ENCODE results near the gene SARS1. TPM values are rescaled to one million over a fixed set of nuclear protein-coding genes. Genes with fewer than 3 reads are reported as not detected.

SARS1 gene
- total RNA-seq, 1 donor from 2014 or later = 87.7 TPM

DNA sequence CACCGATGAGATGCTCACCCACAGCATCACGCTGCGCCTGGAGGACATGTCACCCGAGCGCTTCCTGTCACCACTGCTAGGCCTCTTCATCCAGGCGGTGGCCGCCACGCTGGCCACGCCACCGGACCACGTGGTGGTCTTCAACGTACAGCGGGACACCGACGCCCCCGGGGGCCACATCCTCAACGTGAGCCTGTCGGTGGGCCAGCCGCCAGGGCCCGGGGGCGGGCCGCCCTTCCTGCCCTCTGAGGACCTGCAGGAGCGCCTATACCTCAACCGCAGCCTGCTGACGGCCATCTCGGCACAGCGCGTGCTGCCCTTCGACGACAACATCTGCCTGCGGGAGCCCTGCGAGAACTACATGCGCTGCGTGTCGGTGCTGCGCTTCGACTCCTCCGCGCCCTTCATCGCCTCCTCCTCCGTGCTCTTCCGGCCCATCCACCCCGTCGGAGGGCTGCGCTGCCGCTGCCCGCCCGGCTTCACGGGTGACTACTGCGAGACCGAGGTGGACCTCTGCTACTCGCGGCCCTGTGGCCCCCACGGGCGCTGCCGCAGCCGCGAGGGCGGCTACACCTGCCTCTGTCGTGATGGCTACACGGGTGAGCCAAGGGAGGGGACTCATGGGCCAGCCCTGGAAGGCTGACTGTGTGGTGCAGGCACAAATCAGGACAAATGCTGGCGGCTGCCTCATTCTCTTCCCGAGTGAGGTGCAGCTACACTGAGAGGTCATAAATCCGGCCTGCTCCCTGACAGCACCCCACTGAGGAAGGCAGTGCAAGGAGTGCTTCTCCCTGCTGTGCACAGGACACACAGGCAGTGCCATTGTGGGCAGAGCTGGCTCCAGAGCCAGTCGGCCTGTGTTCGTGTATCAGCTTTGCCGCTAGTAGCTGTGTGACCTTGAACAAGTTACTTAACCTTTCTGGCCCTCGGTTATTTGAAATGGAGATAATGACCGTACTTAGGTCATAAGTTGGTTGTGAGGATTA is 45.1 kb downstream of the SARS1 start:
- H3K4me1 ChIP-seq (ENCODE audit: control insufficient read depth in 3 of 3, insufficient read depth in 3 of 3, low read length in 3 of 3) = peaks cover 18 to 31% (median 20%) of the 10 kb centered on the region in 3 donors
- H3K27me3 ChIP-seq (ENCODE audit: control insufficient read depth in 3 of 3, insufficient read depth in 3 of 3, low read length in 3 of 3) = no peaks in the 10 kb centered on the region
- peaks cover 4 to 14% (median 11%) of the 10 kb centered on the region in 3 donors for H3K36me3 ChIP-seq (ENCODE audit: control insufficient read depth in 3 of 3, insufficient read depth in 3 of 3, low read length in 3 of 3)
- H3K4me3 ChIP-seq (ENCODE audit: low read length in 3 of 3) = no peak overlapping the region
- H3K27ac ChIP-seq (ENCODE audit: low read depth, low read length) = no peak overlapping the region
- H3K9ac ChIP-seq (ENCODE audit: low read depth in 1 of 3, low read length in 3 of 3) = no peak overlapping the region
- H3K9me3 ChIP-seq (ENCODE audit: control insufficient read depth in 3 of 3, low read length in 3 of 3) = no peaks in the 10 kb centered on the region

DNA sequence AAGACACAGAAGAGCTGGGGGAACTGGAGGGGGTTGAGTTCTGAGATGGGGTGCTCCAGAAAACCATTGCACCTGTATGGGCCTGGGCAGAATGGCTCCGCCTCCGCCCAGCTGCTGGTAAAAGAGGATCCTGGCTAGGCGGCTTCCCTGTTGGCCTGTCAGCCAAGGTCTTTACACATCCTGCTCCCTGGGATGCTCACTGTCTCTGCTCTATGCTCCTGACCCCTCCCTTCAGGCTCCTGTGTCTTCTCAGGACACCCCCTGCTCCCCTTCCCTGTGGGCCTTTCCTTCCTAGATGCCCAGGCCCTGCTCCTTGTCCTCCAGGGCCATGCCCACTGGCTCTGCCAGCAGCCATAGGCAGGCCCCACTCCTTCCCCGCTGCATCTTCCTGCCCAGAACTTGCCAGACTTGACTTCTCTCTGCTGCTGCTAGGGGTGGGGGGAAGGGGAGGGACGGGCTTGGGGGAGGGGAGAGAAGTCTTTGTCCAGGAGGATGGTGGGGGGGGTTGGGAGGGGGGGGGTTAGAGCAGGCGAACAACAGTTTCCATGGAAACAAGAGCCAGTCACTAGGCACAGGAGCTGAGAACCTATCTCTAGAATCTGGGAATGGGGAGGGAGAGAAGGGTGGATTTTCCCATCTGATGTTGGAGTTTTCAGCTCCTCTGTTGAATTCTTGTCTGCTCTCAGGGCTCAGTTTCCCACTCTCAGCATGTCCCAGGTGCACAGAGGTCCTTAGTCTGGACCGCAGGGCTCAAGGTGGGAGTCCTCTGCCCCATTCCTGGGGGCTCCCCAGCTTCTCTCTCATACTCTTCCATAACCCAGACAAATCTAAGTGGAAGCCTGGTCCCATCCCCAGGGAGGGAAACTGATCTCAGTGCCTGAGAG is 46.2 kb downstream of the SARS1 start:
- Histone ChIP-seq H3K27me3 (ENCODE audit: control insufficient read depth in 3 of 3, insufficient read depth in 3 of 3, low read length in 3 of 3) (no peaks in the 10 kb centered on the region), H3K36me3 (ENCODE audit: control insufficient read depth in 3 of 3, insufficient read depth in 3 of 3, low read length in 3 of 3) (peaks cover 7 to 21% (median 11%) of the 10 kb centered on the region in 3 donors), H3K27ac (ENCODE audit: low read depth, low read length) (no peak overlapping the region), H3K9me3 (ENCODE audit: control insufficient read depth in 3 of 3, low read length in 3 of 3) (no peaks in the 10 kb centered on the region), H3K4me1 (ENCODE audit: control insufficient read depth in 3 of 3, insufficient read depth in 3 of 3, low read length in 3 of 3) (peaks cover 7 to 22% (median 12%) of the 10 kb centered on the region in 3 donors), H3K4me3 (ENCODE audit: low read length in 3 of 3) (no peak overlapping the region), H3K9ac (ENCODE audit: low read depth in 1 of 3, low read length in 3 of 3) (no peak overlapping the region)

DNA sequence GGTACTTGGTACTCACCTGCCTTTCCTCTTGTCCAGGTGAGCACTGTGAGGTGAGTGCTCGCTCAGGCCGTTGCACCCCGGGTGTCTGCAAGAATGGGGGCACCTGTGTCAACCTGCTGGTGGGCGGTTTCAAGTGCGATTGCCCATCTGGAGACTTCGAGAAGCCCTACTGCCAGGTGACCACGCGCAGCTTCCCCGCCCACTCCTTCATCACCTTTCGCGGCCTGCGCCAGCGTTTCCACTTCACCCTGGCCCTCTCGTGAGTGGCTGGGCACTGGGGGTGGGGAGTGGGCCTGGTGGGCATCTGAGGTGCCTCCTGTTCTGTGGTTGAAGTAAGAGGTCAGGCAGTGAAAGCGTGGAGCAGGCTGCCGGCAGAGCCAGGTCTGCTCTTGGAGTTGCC is 47.3 kb downstream of the SARS1 start:
- H3K4me1 ChIP-seq (ENCODE audit: control insufficient read depth in 3 of 3, insufficient read depth in 3 of 3, low read length in 3 of 3) = peaks cover 0 to 11% (median 6%) of the 10 kb centered on the region in 3 donors
- peaks cover 10 to 25% (median 11%) of the 10 kb centered on the region in 3 donors for H3K36me3 ChIP-seq (ENCODE audit: control insufficient read depth in 3 of 3, insufficient read depth in 3 of 3, low read length in 3 of 3)
- H3K27ac ChIP-seq (ENCODE audit: low read depth, low read length) = no peak overlapping the region

DNA sequence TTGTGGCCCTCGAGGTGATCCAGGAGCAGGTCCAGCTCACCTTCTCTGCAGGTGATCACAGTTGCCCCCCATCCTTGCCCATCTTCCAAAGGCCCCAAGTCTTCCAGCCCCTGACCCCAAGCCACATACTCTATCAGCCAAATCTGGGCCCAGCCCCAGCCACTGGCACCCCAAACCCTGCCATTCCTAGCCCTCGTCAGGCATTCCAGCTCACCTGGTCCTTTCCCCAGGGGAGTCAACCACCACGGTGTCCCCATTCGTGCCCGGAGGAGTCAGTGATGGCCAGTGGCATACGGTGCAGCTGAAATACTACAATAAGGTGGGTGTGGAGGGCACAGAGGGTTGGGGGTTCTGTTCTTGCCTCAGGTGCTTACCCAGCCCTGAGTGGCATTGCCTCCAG is 47.9 kb downstream of the SARS1 start:
- no peak overlapping the region for H3K9ac ChIP-seq (ENCODE audit: low read depth in 1 of 3, low read length in 3 of 3)
- H3K27ac ChIP-seq (ENCODE audit: low read depth, low read length) = no peak overlapping the region
- H3K4me3 ChIP-seq (ENCODE audit: low read length in 3 of 3) = no peak overlapping the region
- H3K36me3 ChIP-seq (ENCODE audit: control insufficient read depth in 3 of 3, insufficient read depth in 3 of 3, low read length in 3 of 3) = peaks cover 10 to 25% (median 11%) of the 10 kb centered on the region in 3 donors
- H3K27me3 ChIP-seq (ENCODE audit: control insufficient read depth in 3 of 3, insufficient read depth in 3 of 3, low read length in 3 of 3) = no peaks in the 10 kb centered on the region
- peaks cover 0 to 8% (median 6%) of the 10 kb centered on the region in 3 donors for H3K4me1 ChIP-seq (ENCODE audit: control insufficient read depth in 3 of 3, insufficient read depth in 3 of 3, low read length in 3 of 3)
- H3K9me3 ChIP-seq (ENCODE audit: control insufficient read depth in 3 of 3, low read length in 3 of 3) = no peaks in the 10 kb centered on the region

More for the DNA sequence above, 47.3 kb downstream of the SARS1 start:
- Histone ChIP-seq H3K9ac (ENCODE audit: low read depth in 1 of 3, low read length in 3 of 3) (no peak overlapping the region), H3K27me3 (ENCODE audit: control insufficient read depth in 3 of 3, insufficient read depth in 3 of 3, low read length in 3 of 3) (no peaks in the 10 kb centered on the region), H3K4me3 (ENCODE audit: low read length in 3 of 3) (no peak overlapping the region), H3K9me3 (ENCODE audit: control insufficient read depth in 3 of 3, low read length in 3 of 3) (no peaks in the 10 kb centered on the region)

DNA sequence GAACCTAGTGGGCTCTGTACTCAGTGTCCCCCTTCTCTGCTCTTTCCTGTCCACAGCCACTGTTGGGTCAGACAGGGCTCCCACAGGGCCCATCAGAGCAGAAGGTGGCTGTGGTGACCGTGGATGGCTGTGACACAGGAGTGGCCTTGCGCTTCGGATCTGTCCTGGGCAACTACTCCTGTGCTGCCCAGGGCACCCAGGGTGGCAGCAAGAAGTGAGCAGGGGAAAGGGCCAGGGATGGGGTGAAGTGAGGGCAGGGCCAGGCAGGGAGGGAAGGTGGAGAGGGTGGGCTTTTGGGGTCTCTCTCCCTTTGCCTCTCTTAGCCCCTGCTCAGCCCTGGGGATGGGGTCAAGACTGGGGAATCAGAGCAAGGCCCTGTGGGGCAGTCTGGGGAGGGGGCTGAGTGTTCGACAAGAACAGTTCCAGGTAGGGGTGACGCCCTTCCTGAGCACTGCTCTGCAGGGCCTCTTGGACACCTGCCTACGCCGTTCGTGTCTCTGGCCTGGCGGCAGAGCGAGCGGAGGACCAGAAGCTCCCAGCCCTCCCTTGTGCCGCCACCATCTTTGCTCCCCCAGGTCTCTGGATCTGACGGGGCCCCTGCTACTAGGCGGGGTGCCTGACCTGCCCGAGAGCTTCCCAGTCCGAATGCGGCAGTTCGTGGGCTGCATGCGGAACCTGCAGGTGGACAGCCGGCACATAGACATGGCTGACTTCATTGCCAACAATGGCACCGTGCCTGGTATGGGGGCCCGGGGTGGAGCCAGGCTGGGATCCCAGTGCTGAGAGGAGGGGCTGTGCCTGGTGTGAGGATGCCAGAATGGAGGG is 48.7 kb downstream of the SARS1 start:
- Histone ChIP-seq H3K27ac (ENCODE audit: low read depth, low read length) (no peak overlapping the region), H3K4me3 (ENCODE audit: low read length in 3 of 3) (no peak overlapping the region), H3K9ac (ENCODE audit: low read depth in 1 of 3, low read length in 3 of 3) (no peak overlapping the region), H3K4me1 (ENCODE audit: control insufficient read depth in 3 of 3, insufficient read depth in 3 of 3, low read length in 3 of 3) (peaks cover 0 to 8% (median 6%) of the 10 kb centered on the region in 3 donors), H3K9me3 (ENCODE audit: control insufficient read depth in 3 of 3, low read length in 3 of 3) (no peaks in the 10 kb centered on the region), H3K36me3 (ENCODE audit: control insufficient read depth in 3 of 3, insufficient read depth in 3 of 3, low read length in 3 of 3) (peaks cover 10 to 27% (median 11%) of the 10 kb centered on the region in 3 donors), H3K27me3 (ENCODE audit: control insufficient read depth in 3 of 3, insufficient read depth in 3 of 3, low read length in 3 of 3) (no peaks in the 10 kb centered on the region)

DNA sequence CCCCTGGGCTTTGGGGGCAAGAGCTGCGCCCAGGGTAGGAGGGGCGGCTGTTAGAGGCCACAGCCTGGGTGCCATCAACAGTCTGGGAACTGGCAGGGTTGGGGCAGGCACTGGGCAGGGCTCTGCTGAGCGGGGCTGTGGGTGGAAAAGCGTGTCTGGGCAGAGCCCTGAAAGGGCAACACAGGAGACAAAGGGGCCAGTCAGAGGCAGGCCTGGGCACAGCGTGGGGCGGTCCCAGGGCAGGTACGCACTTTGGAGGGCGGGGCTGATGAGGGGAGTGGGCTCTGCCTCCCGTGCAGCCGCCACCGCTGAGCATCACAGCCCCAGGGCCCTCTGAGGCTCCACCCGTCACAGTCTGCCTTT is 49.5 kb downstream of the SARS1 start:
- Histone ChIP-seq H3K27me3 (ENCODE audit: control insufficient read depth in 3 of 3, insufficient read depth in 3 of 3, low read length in 3 of 3) (no peaks in the 10 kb centered on the region), H3K4me3 (ENCODE audit: low read length in 3 of 3) (no peak overlapping the region), H3K4me1 (ENCODE audit: control insufficient read depth in 3 of 3, insufficient read depth in 3 of 3, low read length in 3 of 3) (peaks cover 0 to 8% (median 6%) of the 10 kb centered on the region in 3 donors), H3K27ac (ENCODE audit: low read depth, low read length) (no peak overlapping the region), H3K9me3 (ENCODE audit: control insufficient read depth in 3 of 3, low read length in 3 of 3) (no peaks in the 10 kb centered on the region), H3K36me3 (ENCODE audit: control insufficient read depth in 3 of 3, insufficient read depth in 3 of 3, low read length in 3 of 3) (peaks cover 10 to 26% (median 11%) of the 10 kb centered on the region in 3 donors), H3K9ac (ENCODE audit: low read depth in 1 of 3, low read length in 3 of 3) (peak overlapping the region in 1 of 3 donors; percentile 33)

DNA sequence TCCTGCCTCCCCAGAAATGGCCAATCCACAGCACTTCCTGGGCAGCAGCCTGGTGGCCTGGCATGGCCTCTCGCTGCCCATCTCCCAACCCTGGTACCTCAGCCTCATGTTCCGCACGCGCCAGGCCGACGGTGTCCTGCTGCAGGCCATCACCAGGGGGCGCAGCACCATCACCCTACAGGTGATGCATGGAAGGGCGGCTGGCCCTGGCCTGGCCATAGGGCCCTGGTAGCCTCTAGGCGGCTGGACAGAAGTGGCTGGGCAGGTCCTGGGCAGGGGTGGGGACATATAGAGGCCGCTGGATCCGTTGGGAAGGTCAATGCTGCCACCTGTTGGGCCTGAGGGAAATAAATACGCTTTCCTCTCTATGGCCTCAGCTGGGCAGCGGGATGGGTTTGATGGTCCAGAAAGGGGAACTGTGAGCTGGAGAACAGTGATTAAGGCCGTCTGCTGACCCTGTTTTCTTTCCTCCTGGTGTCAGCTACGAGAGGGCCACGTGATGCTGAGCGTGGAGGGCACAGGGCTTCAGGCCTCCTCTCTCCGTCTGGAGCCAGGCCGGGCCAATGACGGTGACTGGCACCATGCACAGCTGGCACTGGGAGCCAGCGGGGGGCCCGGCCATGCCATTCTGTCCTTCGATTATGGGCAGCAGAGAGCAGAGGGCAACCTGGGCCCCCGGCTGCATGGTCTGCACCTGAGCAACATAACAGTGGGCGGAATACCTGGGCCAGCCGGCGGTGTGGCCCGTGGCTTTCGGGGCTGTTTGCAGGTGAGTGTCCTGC is 50.1 kb downstream of the SARS1 start:
- no peaks in the 10 kb centered on the region for H3K27me3 ChIP-seq (ENCODE audit: control insufficient read depth in 3 of 3, insufficient read depth in 3 of 3, low read length in 3 of 3)
- no peaks in the 10 kb centered on the region for H3K9me3 ChIP-seq (ENCODE audit: control insufficient read depth in 3 of 3, low read length in 3 of 3)
- peaks cover 10 to 25% (median 11%) of the 10 kb centered on the region in 3 donors for H3K36me3 ChIP-seq (ENCODE audit: control insufficient read depth in 3 of 3, insufficient read depth in 3 of 3, low read length in 3 of 3)
- peak overlapping the region in 1 of 3 donors; percentile 33 for H3K9ac ChIP-seq (ENCODE audit: low read depth in 1 of 3, low read length in 3 of 3)
- no peak overlapping the region for H3K4me3 ChIP-seq (ENCODE audit: low read length in 3 of 3)
- H3K27ac ChIP-seq (ENCODE audit: low read depth, low read length) = no peak overlapping the region
- H3K4me1 ChIP-seq (ENCODE audit: control insufficient read depth in 3 of 3, insufficient read depth in 3 of 3, low read length in 3 of 3) = peaks cover 0 to 8% (median 6%) of the 10 kb centered on the region in 3 donors

DNA sequence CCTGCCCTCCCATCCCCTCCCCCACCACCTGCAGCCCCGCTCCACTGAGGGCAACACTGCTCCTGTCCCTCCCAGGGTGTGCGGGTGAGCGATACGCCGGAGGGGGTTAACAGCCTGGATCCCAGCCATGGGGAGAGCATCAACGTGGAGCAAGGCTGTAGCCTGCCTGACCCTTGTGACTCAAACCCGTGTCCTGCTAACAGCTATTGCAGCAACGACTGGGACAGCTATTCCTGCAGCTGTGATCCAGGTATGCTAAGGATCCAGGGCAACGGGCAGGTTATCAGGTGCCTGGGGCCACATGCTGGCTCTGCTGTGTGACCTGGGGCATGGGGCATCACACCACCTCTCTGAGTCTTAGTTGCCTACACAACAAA is 50.6 kb downstream of the SARS1 start:
- Histone ChIP-seq H3K9me3 (ENCODE audit: control insufficient read depth in 3 of 3, low read length in 3 of 3) (no peaks in the 10 kb centered on the region), H3K4me1 (ENCODE audit: control insufficient read depth in 3 of 3, insufficient read depth in 3 of 3, low read length in 3 of 3) (peaks cover 0 to 8% (median 6%) of the 10 kb centered on the region in 3 donors), H3K36me3 (ENCODE audit: control insufficient read depth in 3 of 3, insufficient read depth in 3 of 3, low read length in 3 of 3) (peaks cover 10 to 25% (median 11%) of the 10 kb centered on the region in 3 donors), H3K27me3 (ENCODE audit: control insufficient read depth in 3 of 3, insufficient read depth in 3 of 3, low read length in 3 of 3) (no peaks in the 10 kb centered on the region), H3K4me3 (ENCODE audit: low read length in 3 of 3) (no peak overlapping the region), H3K27ac (ENCODE audit: low read depth, low read length) (no peak overlapping the region), H3K9ac (ENCODE audit: low read depth in 1 of 3, low read length in 3 of 3) (no peak overlapping the region)

DNA sequence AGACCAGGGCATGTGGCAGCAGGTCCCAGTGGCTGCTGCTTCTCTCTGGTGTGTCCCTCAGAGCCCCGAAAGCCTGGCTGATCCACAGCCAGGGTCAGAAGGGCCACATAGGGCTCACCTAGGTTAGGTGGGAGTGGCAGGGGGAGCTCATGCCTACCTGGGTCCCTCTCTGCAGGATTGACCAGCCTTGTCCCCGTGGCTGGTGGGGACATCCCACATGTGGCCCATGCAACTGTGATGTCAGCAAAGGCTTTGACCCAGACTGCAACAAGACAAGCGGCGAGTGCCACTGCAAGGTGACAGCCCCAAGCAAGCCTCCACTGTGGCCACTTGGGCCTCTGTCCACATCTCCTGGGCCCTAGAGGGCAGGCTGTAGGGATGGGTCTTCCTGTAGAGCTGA is 51.3 kb downstream of the SARS1 start:
- Histone ChIP-seq H3K9me3 (ENCODE audit: control insufficient read depth in 3 of 3, low read length in 3 of 3) (no peaks in the 10 kb centered on the region), H3K9ac (ENCODE audit: low read depth in 1 of 3, low read length in 3 of 3) (no peak overlapping the region), H3K4me3 (ENCODE audit: low read length in 3 of 3) (no peak overlapping the region), H3K4me1 (ENCODE audit: control insufficient read depth in 3 of 3, insufficient read depth in 3 of 3, low read length in 3 of 3) (peaks cover 0 to 8% (median 6%) of the 10 kb centered on the region in 3 donors), H3K36me3 (ENCODE audit: control insufficient read depth in 3 of 3, insufficient read depth in 3 of 3, low read length in 3 of 3) (peaks cover 10 to 27% (median 11%) of the 10 kb centered on the region in 3 donors), H3K27ac (ENCODE audit: low read depth, low read length) (no peak overlapping the region), H3K27me3 (ENCODE audit: control insufficient read depth in 3 of 3, insufficient read depth in 3 of 3, low read length in 3 of 3) (no peaks in the 10 kb centered on the region)

All from skeletal muscle tissue (tissue), 4 donors.